GM19468 (cell line): Measurements from ENCODE around the gene TEX12.
"Not testable (repeated sequence)": the region's sequence is repeated elsewhere in the genome, so short reads cannot be mapped to it uniquely, and the experiment has no call there.

ENCODE experiments used
- ATAC-seq: cut with Tn5 transposase; IDR thresholded peaks from one replicate; pipeline ENCODE4 v1.9.1; 2021; ENCODE audit warnings: mild to moderate bottlenecking, moderate library complexity, moderate number of reproducible peaks; ENCODE audit not compliant: unreplicated experiment; ENCODE audit errors: extremely low read depth

The TEX12 gene

GRCh38 chr11:112167145-112167544 is at the start of gene TEX12:
TSS of gene TEX12 (plus strand) at chr11:112167372. CDS start at chr11:112169269, 1,897 bp downstream.
- no peak for ATAC-seq

- ATAC-seq, result no peak
Measured at GRCh38 chr11:112118176-112118575, 49.0 kb upstream of the TEX12 start.

GRCh38 chr11:112121981-112122615 is 45.1 kb upstream of the TEX12 start:
- ATAC-seq, result no peak

- ATAC-seq, result no peak
Measured at GRCh38 chr11:112123129-112123528, 44.0 kb upstream of the TEX12 start.

- no peak for ATAC-seq
Measured at GRCh38 chr11:112127056-112127455, 40.1 kb upstream of the TEX12 start.

GRCh38 chr11:112128483-112129121 is 38.6 kb upstream of the TEX12 start:
- ATAC-seq, result no peak

- no peak for ATAC-seq
Measured at GRCh38 chr11:112129656-112130055, 37.5 kb upstream of the TEX12 start.

GRCh38 chr11:112132737-112133136 is 34.4 kb upstream of the TEX12 start:
- ATAC-seq, result no peak

GRCh38 chr11:112134473-112134872 is 32.7 kb upstream of the TEX12 start:
- no peak for ATAC-seq

- no peak for ATAC-seq
Measured at GRCh38 chr11:112143597-112143996, 23.6 kb upstream of the TEX12 start.

- no peak for ATAC-seq
Measured at GRCh38 chr11:112150517-112150916, 16.7 kb upstream of the TEX12 start.

GRCh38 chr11:112156153-112156955 is 10.8 kb upstream of the TEX12 start:
- ATAC-seq, result no peak

GRCh38 chr11:112156956-112157766 is 10.0 kb upstream of the TEX12 start:
- no peak for ATAC-seq

GRCh38 chr11:112159098-112160065 is 7.8 kb upstream of the TEX12 start:
- ATAC-seq, result no peak

GRCh38 chr11:112160091-112160848 is 6.9 kb upstream of the TEX12 start:
- no peak for ATAC-seq

- no peak for ATAC-seq
Measured at GRCh38 chr11:112161012-112161411, 6.2 kb upstream of the TEX12 start.

GRCh38 chr11:112162200-112162599 is 5.0 kb upstream of the TEX12 start:
- ATAC-seq, result not testable (repeated sequence)

- no peak for ATAC-seq
Measured at GRCh38 chr11:112162761-112163546, 4.2 kb upstream of the TEX12 start.
